Measurements from ENCODE around the gene TTC38.
"Not testable (repeated sequence)": the region's sequence is repeated elsewhere in the genome, so short reads cannot be mapped to it uniquely, and the experiment has no call there.

The TTC38 gene

DNA sequence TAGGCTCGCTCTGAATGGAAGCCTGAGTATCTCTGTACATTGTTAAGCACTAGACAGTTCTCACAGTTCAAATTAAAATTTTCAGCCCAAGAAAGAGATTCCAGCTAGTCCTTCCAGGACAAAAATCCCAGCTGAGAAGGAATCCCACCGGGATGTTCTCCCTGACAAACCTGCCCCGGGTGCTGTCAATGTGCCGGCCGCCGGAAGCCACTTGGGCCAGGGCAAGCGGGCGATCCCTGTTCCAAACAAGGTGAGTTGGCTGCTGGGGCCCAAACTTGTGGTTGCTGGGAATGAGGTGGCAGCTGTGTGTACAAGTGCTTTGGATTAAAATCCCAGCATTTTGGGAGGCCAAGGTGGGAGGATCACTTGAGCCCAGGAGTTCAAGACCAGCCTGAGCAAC is 44.2 kb downstream of the TTC38 start:
- in situ Hi-C loops (cut with MboI; ENCODE audit: low sequenced_read_pairs, unreplicated experiment) = loop anchor here (25.0 kb wide), 1 partner anchor 300 kb away; no protein-coding TSS in a partner anchor
- no peak for DNase-seq (ENCODE audit: low spot score)
- TF ChIP-seq, protein P1, sequence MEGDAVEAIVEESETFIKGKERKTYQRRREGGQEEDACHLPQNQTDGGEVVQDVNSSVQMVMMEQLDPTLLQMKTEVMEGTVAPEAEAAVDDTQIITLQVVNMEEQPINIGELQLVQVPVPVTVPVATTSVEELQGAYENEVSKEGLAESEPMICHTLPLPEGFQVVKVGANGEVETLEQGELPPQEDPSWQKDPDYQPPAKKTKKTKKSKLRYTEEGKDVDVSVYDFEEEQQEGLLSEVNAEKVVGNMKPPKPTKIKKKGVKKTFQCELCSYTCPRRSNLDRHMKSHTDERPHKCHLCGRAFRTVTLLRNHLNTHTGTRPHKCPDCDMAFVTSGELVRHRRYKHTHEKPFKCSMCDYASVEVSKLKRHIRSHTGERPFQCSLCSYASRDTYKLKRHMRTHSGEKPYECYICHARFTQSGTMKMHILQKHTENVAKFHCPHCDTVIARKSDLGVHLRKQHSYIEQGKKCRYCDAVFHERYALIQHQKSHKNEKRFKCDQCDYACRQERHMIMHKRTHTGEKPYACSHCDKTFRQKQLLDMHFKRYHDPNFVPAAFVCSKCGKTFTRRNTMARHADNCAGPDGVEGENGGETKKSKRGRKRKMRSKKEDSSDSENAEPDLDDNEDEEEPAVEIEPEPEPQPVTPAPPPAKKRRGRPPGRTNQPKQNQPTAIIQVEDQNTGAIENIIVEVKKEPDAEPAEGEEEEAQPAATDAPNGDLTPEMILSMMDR (IDR thresholded peaks at IDR 0.05; ENCODE audit: borderline replicate concordance, control extremely low read depth, extremely low read depth, insufficient read depth, missing control alignments) = no peak

GRCh38 chr22:46312848-46313247 is 45.0 kb downstream of the TTC38 start:
- not testable (repeated sequence) for DNase-seq (ENCODE audit: low spot score)
- in situ Hi-C loops (cut with MboI; ENCODE audit: low sequenced_read_pairs, unreplicated experiment) = loop anchor here (25.0 kb wide), 1 partner anchor 301 kb away; no protein-coding TSS in a partner anchor

DNA sequence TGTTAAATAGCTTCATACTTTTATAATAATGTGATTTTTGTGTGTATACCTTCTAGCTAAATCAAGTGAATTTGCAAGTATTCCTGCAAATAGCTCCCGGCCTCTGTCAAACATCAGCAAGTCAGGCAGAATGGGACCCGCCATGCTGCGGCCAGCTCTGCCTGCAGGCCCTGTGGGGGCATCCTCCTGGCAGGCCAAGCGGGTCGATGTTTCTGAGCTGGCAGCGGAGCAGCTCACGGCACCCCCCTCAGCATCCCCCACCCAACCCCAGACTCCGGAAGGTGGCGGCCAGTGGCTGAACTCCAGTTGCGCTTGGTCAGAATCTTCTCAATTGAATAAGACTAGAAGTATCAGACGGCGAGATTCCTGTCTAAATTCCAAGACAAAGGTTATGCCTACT is 48.2 kb downstream of the TTC38 start:
- DNase-seq (ENCODE audit: low spot score) = no peak
- in situ Hi-C loops (cut with MboI; ENCODE audit: low sequenced_read_pairs, unreplicated experiment) = loop anchor here (25.0 kb wide), 1 partner anchor 304 kb away; no protein-coding TSS in a partner anchor
- TF ChIP-seq, protein P1 (IDR thresholded peaks at IDR 0.05; ENCODE audit: borderline replicate concordance, control extremely low read depth, extremely low read depth, insufficient read depth, missing control alignments) = no peak

- no peak for DNase-seq (ENCODE audit: low spot score)
- TF ChIP-seq, protein P1 (IDR thresholded peaks at IDR 0.05; ENCODE audit: borderline replicate concordance, control extremely low read depth, extremely low read depth, insufficient read depth, missing control alignments) = no peak
- in situ Hi-C loops (cut with MboI; ENCODE audit: low sequenced_read_pairs, unreplicated experiment) = loop anchor here (25.0 kb wide), 1 partner anchor 305 kb away; no protein-coding TSS in a partner anchor
Measured at GRCh38 chr22:46317646-46318045, 49.8 kb downstream of the TTC38 start.

DNA sequence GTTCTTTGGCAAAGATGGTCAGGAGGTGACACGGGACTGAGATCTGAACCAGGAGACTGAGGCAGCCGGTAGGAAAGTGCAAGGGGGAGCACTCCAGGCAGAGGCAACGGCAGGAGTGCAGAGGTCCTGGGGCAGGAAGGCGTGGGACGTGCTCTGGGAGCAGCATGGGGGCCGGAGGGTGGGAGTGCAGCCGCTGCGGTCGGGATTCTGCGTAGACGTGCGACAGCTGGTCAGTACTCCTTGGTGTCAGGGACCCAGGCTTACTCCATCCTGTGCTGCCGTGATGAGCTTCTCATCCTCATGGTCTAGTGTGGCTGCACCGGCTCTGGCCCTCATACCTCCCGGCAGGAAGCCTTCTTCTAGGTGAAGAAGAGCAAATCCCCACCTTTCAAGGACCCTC is 50.8 kb downstream of the TTC38 start:
- TF ChIP-seq, protein P1 (IDR thresholded peaks at IDR 0.05; ENCODE audit: borderline replicate concordance, control extremely low read depth, extremely low read depth, insufficient read depth, missing control alignments) = no peak
- DNase-seq (ENCODE audit: low spot score) = no peak
- in situ Hi-C loops (cut with MboI; ENCODE audit: low sequenced_read_pairs, unreplicated experiment) = loop anchor here (25.0 kb wide), 1 partner anchor 306 kb away; no protein-coding TSS in a partner anchor

- DNase-seq (ENCODE audit: low spot score) = no peak
- in situ Hi-C loops (cut with MboI; ENCODE audit: low sequenced_read_pairs, unreplicated experiment) = loop anchor here (25.0 kb wide), 1 partner anchor 307 kb away; no protein-coding TSS in a partner anchor
- TF ChIP-seq, protein P1 (IDR thresholded peaks at IDR 0.05; ENCODE audit: borderline replicate concordance, control extremely low read depth, extremely low read depth, insufficient read depth, missing control alignments) = no peak
Measured at GRCh38 chr22:46319319-46319718, 51.5 kb downstream of the TTC38 start.

- TF ChIP-seq, protein P1 (IDR thresholded peaks at IDR 0.05; ENCODE audit: borderline replicate concordance, control extremely low read depth, extremely low read depth, insufficient read depth, missing control alignments) = no peak
- in situ Hi-C loops (cut with MboI; ENCODE audit: low sequenced_read_pairs, unreplicated experiment) = loop anchor here (25.0 kb wide), 1 partner anchor 308 kb away; no protein-coding TSS in a partner anchor
- no peak for DNase-seq (ENCODE audit: low spot score)
Measured at GRCh38 chr22:46320166-46320710, 52.4 kb downstream of the TTC38 start.

All from GM13976 (cell line).